HFFc6 (cell line): ENCODE measurements around the gene LSMEM2. TPM values are rescaled to one million over a fixed set of nuclear protein-coding genes. Genes with fewer than 3 reads are reported as not detected.

Source experiments
- DNase-seq: peaks from one replicate; pipeline ENCODE4 v3.0.0-alpha.2; 2018
- H3K27ac Mint-ChIP-seq: 2 replicates; pipeline ENCODE4 v1.8.0; 2020; ENCODE audit warnings: mild to moderate bottlenecking, mixed read lengths
- H3K27me3 Mint-ChIP-seq: 2 replicates; pipeline ENCODE4 v1.8.0; 2021; ENCODE audit warnings: mild to moderate bottlenecking, moderate library complexity, mixed read lengths; ENCODE audit not compliant: insufficient read depth
- H3K36me3 Mint-ChIP-seq: 2 replicates; pipeline ENCODE4 v1.8.0; 2021; ENCODE audit warnings: low read depth, mixed read lengths
- H3K4me1 Mint-ChIP-seq: 2 replicates; pipeline ENCODE4 v1.8.0; 2020; ENCODE audit warnings: low read depth, mixed read lengths
- H3K4me3 Mint-ChIP-seq: 2 replicates; pipeline ENCODE4 v1.8.0; 2020; ENCODE audit warnings: mild to moderate bottlenecking, moderate library complexity, mixed read lengths
- H3K9me3 Mint-ChIP-seq: 2 replicates; pipeline ENCODE4 v1.8.0; 2020; ENCODE audit warnings: mild to moderate bottlenecking, mixed read lengths
- total RNA-seq, 6 experiments: library from RNA; stranded (reverse); fragmentation: NEBNext Ultra II Directional; extraction: Animal tissue kit (Norgen Biotek cat#: 25700); gene quantifications; 2 replicates in 1 of 6; 3 replicates in 5 of 6; pipeline ENCODE4 v1.2.3, GENCODE V29; 2021
- TF ChIP-seq, protein P1 (sequence below): fragments of 200-600 bp; sonication (generic); IDR thresholded peaks from 2 replicates; pipeline ENCODE4 v1.5.0; 2021; ENCODE audit warnings: antibody characterized with exemption, mild to moderate bottlenecking

LSMEM2 gene
- total RNA-seq, 6 experiments from 2014 or later = 0.11 to 0.13 TPM; not detected in 4

DNA sequence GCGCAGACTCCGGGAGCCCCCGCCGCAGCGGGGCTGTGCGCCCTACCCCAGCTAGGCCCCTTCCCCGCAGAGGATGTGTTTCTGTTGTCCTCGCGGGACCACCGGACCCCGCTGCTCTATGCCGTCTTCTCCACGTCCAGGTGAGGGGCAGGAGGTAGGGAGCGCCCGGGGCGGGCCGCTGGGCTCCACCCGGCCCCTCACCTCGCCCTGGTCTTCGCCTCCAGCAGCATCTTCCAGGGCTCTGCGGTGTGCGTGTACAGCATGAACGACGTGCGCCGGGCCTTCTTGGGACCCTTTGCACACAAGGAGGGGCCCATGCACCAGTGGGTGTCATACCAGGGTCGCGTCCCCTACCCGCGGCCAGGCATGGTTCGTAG is 5.2 kb upstream of the LSMEM2 start:
- TF ChIP-seq, protein P1, sequence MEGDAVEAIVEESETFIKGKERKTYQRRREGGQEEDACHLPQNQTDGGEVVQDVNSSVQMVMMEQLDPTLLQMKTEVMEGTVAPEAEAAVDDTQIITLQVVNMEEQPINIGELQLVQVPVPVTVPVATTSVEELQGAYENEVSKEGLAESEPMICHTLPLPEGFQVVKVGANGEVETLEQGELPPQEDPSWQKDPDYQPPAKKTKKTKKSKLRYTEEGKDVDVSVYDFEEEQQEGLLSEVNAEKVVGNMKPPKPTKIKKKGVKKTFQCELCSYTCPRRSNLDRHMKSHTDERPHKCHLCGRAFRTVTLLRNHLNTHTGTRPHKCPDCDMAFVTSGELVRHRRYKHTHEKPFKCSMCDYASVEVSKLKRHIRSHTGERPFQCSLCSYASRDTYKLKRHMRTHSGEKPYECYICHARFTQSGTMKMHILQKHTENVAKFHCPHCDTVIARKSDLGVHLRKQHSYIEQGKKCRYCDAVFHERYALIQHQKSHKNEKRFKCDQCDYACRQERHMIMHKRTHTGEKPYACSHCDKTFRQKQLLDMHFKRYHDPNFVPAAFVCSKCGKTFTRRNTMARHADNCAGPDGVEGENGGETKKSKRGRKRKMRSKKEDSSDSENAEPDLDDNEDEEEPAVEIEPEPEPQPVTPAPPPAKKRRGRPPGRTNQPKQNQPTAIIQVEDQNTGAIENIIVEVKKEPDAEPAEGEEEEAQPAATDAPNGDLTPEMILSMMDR = no peak
- no peak overlapping the region for H3K4me3 Mint-ChIP-seq
- H3K36me3 Mint-ChIP-seq = no peaks in the 10 kb centered on the region
- H3K27ac Mint-ChIP-seq = no peak overlapping the region
- H3K4me1 Mint-ChIP-seq = peaks cover 44% of the 10 kb centered on the region
- H3K9me3 Mint-ChIP-seq = no peaks in the 10 kb centered on the region
- peaks cover 1% of the 10 kb centered on the region for H3K27me3 Mint-ChIP-seq
- no peak for DNase-seq

GRCh38 chr3:50274371-50275104 is 4.3 kb upstream of the LSMEM2 start:
- TF ChIP-seq, protein P1 = peak; percentile 89

GRCh38 chr3:50275141-50275995 is 3.5 kb upstream of the LSMEM2 start:
- H3K9me3 Mint-ChIP-seq = no peaks in the 10 kb centered on the region
- peaks cover 1% of the 10 kb centered on the region for H3K27me3 Mint-ChIP-seq
- no peak overlapping the region for H3K27ac Mint-ChIP-seq
- no peaks in the 10 kb centered on the region for H3K36me3 Mint-ChIP-seq
- H3K4me1 Mint-ChIP-seq = peaks cover 27% of the 10 kb centered on the region
- TF ChIP-seq, protein P1 = no peak
- no peak for DNase-seq
- H3K4me3 Mint-ChIP-seq = no peak overlapping the region

More at GRCh38 chr3:50274371-50275104, 4.3 kb upstream of the LSMEM2 start:
- peak; percentile 21 for DNase-seq
- Mint-ChIP-seq H3K4me3 (no peak overlapping the region), H3K9me3 (no peaks in the 10 kb centered on the region), H3K27ac (no peak overlapping the region), H3K36me3 (no peaks in the 10 kb centered on the region), H3K4me1 (peaks cover 35% of the 10 kb centered on the region), H3K27me3 (peaks cover 1% of the 10 kb centered on the region)

DNA sequence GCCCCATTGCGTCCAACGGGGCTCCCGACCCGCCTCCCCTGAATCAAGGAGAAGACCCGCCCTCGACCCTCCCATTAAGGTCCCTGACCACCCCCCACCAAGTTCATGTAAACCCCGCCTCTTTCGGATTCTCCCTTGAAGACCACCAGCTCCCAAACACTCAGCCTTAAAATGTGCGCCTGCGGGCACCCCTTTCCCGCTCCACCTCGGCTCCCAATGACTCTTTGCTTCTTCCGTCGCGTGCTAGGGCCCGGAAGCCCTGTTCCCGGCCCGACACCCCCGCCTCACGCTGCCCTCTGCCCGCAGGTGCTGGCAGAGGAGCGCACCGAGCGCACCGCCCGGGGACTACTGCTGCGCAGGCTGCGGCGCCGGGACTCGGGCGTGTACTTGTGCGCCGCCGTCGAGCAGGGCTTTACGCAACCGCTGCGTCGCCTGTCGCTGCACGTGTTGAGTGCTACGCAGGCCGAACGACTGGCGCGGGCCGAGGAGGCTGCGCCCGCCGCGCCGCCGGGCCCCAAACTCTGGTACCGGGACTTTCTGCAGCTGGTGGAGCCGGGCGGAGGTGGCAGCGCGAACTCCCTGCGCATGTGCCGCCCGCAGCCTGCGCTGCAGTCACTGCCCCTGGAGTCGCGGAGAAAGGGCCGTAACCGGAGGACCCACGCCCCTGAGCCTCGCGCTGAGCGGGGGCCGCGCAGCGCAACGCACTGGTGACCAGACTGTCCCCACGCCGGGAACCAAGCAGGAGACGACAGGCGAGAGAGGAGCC is 2.7 kb upstream of the LSMEM2 start:
- no peaks in the 10 kb centered on the region for H3K9me3 Mint-ChIP-seq
- H3K36me3 Mint-ChIP-seq = no peaks in the 10 kb centered on the region
- H3K27ac Mint-ChIP-seq = no peak overlapping the region
- no peak overlapping the region for H3K4me3 Mint-ChIP-seq
- TF ChIP-seq, protein P1 = no peak
- DNase-seq = no peak
- H3K4me1 Mint-ChIP-seq = peaks cover 19% of the 10 kb centered on the region
- peaks cover 1% of the 10 kb centered on the region for H3K27me3 Mint-ChIP-seq

GRCh38 chr3:50276762-50277101 is 2.2 kb upstream of the LSMEM2 start:
- TF ChIP-seq, protein P1 = no peak
- Mint-ChIP-seq H3K27me3 (peaks cover 1% of the 10 kb centered on the region; the same call in 1 of the 2 replicates), H3K36me3 (no peaks in the 10 kb centered on the region), H3K27ac (no peak overlapping the region), H3K4me1 (peaks cover 13% of the 10 kb centered on the region), H3K4me3 (no peak overlapping the region), H3K9me3 (no peaks in the 10 kb centered on the region)
- DNase-seq = no peak
